IPS-18a (cell line): Measurements from ENCODE around the gene PRG3.
A peak's percentile ranks its signal among the peaks of the same experiment; 100 is the strongest.
"Not testable (repeated sequence)": the region's sequence is repeated elsewhere in the genome, so short reads cannot be mapped to it uniquely, and the experiment has no call there.

Experiments used
- H3K27ac ChIP-seq: one replicate; pipeline ENCODE4 v1.5.1; 2013; ENCODE audit warnings: low read length
- H3K27me3 ChIP-seq: one replicate; pipeline ENCODE4 v1.6.1; 2013; ENCODE audit warnings: mild to moderate bottlenecking, low read length; ENCODE audit not compliant: control insufficient read depth, insufficient read depth
- H3K36me3 ChIP-seq: one replicate; pipeline ENCODE4 v1.6.1; 2013; ENCODE audit warnings: low read depth, low read length; ENCODE audit not compliant: control insufficient read depth
- H3K4me1 ChIP-seq: one replicate; pipeline ENCODE4 v1.6.1; 2013; ENCODE audit warnings: low read depth, low read length; ENCODE audit not compliant: control insufficient read depth
- H3K4me3 ChIP-seq: one replicate; pipeline ENCODE4 v1.5.1; 2013; ENCODE audit warnings: low read length
- H3K9ac ChIP-seq: one replicate; pipeline ENCODE4 v1.6.1; 2013; ENCODE audit warnings: mild to moderate bottlenecking, low read length, moderate library complexity
- H3K9me3 ChIP-seq: one replicate; pipeline ENCODE4 v1.6.1; 2013; ENCODE audit warnings: low read depth, low read length; ENCODE audit not compliant: control insufficient read depth

Gene PRG3

GRCh38 chr11:57342702-57343101 is 38.2 kb downstream of the PRG3 start:
- Histone ChIP-seq H3K36me3 (no peaks in the 10 kb centered on the region), H3K27me3 (peaks cover 10% of the 10 kb centered on the region), H3K27ac (no peak overlapping the region), H3K9me3 (no peaks in the 10 kb centered on the region), H3K4me1 (peaks cover 7% of the 10 kb centered on the region), H3K4me3 (no peak overlapping the region), H3K9ac (no peak overlapping the region)

DNA sequence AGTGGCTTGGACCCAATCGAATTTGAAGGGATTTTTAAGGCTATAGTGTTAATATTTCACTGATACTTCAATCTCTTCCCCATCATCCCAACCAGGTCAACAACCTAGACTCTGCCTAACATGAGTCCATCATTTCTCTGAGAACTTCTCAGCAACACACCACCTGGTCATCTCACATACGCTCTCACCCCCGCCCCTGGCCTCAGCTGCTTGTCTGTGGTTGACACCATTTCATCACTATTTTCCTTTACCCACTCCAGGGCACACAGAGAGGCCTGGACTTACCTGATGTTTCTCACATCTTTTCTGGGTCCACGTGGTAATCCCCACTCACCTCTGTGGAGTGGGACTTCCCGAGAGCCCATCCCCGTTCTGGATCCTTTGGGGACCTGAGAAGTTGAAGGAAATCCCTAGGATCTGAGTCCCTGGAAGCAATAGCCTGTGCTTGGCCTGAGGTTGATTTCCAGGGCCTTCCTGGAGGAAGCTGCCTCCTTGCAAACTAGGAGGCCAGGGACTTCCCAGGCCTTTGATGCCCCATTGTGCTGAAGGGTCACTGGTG is 39.6 kb downstream of the PRG3 start:
- H3K9ac ChIP-seq, result no peak overlapping the region
- H3K4me1 ChIP-seq, result peaks cover 7% of the 10 kb centered on the region
- peaks cover 10% of the 10 kb centered on the region for H3K27me3 ChIP-seq
- no peak overlapping the region for H3K4me3 ChIP-seq
- no peak overlapping the region for H3K27ac ChIP-seq
- no peaks in the 10 kb centered on the region for H3K36me3 ChIP-seq
- H3K9me3 ChIP-seq, result no peaks in the 10 kb centered on the region

DNA sequence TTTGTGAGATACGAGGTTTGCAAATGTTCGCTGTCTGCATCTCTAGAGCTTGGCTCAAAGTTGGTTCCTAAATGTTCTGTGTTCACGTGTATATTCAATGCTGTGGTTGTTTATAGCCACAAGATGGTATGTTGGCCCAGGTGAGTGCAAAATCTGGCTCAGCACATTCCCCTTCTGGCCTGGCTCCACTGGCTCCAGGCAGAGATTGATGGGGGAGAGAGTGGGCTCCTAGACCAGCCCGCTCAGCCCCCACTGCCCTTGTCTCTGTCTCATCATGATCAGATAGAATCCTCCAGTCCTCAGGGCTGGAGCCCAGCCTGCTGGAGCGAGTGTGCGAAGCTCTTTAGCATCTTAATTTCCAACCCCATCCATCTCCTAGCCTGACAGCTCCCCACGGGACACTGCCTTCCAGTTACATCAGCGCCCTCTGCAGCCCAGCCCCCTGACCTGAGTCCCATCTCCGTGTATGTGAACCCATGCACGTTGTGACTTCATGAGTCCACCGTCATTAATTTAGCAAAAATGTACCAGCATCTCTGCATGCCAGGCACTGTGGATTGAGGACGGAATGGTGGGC is 40.8 kb downstream of the PRG3 start:
- Histone ChIP-seq H3K4me1 (peaks cover 4% of the 10 kb centered on the region), H3K9ac (no peak overlapping the region), H3K36me3 (no peaks in the 10 kb centered on the region), H3K27me3 (peaks cover 10% of the 10 kb centered on the region), H3K27ac (no peak overlapping the region), H3K9me3 (no peaks in the 10 kb centered on the region), H3K4me3 (no peak overlapping the region)

GRCh38 chr11:57339328-57339727 is 41.6 kb downstream of the PRG3 start:
- no peak overlapping the region for H3K4me3 ChIP-seq
- no peak overlapping the region for H3K9ac ChIP-seq
- H3K27ac ChIP-seq, result no peak overlapping the region
- H3K36me3 ChIP-seq, result peaks cover under 1% of the 10 kb centered on the region
- H3K4me1 ChIP-seq, result peaks cover 10% of the 10 kb centered on the region
- H3K27me3 ChIP-seq, result peaks cover 10% of the 10 kb centered on the region
- no peaks in the 10 kb centered on the region for H3K9me3 ChIP-seq

DNA sequence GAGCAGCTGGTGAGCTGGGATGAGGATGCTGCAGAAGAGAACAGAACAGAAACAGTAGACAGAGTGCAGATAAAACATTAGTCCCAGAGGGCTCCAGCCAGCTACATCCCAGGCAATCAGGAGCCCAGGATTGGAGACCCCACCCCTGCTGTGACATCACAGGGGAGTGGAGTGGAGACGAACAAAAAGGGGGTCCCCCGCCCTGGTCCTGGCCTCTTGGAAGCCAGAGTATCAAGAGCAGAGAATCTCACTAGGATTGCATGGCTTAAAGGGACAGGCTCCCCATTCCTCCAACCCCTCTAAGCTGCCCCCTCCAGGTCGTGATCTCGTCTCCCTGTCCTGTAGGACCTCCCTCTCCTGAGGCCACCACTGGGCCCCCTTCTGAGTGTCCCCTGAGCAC is 42.8 kb downstream of the PRG3 start, which contains the start of gene P2RX3:
P2RX3 (plus strand) TSS at position 211 of the 400 bp plus-strand sequence. CDS start 199 bp downstream, outside the sequence.
- Histone ChIP-seq H3K4me1 (peaks cover 10% of the 10 kb centered on the region), H3K9me3 (no peaks in the 10 kb centered on the region), H3K27me3 (peaks cover 10% of the 10 kb centered on the region), H3K36me3 (peaks cover 10% of the 10 kb centered on the region), H3K9ac (no peak within 1 kb of the TSS), H3K27ac (no peak within 1 kb of the TSS), H3K4me3 (no peak within 1 kb of the TSS)

DNA sequence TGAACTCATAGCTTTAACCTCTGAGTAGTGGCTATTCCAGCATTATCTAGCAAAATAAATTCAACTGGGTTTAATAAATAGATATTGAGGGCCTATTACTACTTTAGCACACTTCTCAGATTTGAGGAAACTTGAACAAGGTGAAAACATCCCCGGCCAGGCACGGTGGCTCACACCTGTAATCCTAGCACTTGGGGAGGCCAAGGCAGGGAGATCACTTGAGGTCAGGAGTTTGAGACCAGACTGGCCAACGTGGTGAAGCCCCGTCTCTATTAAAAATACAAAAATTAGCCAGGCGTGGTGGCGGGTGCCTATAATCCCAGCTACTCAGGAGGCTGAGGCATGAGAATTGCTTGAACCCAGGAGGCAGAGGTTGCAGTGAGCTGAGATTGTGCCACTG is 44.1 kb downstream of the PRG3 start:
- H3K9ac ChIP-seq, H3K27me3 ChIP-seq, H3K4me3 ChIP-seq, H3K27ac ChIP-seq, H3K9me3 ChIP-seq: not testable (repeated sequence)
- peaks cover 23% of the 10 kb centered on the region for H3K36me3 ChIP-seq
- peaks cover 10% of the 10 kb centered on the region for H3K4me1 ChIP-seq

DNA sequence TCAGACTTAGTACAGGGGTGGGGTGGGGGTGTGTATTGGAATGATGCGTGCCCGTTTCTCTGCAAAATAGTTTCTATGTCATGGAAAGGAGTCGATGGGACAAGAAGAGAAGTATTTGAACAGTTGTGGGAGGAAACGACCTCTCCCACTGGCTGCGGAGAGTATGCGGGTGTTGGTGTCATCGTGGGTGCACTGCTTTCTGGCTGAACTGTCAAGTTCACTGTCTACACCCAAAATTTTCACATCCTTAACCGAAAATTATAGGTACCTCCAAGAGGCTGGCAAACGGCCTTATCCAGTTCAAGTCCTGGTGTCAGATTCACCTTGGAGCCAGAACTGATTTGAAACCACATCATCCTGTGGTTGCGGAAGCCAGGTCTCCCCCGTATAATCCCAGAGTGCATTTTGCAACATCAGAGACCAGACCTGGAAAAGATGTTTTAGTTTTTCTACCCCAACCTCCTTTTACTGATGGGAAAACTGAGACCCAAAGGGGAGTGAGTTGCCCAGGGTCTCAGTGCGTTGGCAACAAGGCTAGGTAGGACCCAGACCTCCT is 44.8 kb downstream of the PRG3 start:
- Histone ChIP-seq H3K27ac (no peak overlapping the region), H3K9me3 (no peaks in the 10 kb centered on the region), H3K27me3 (peaks cover 8% of the 10 kb centered on the region), H3K4me1 (peaks cover 10% of the 10 kb centered on the region), H3K4me3 (peak overlapping the region; percentile 90), H3K36me3 (peaks cover 30% of the 10 kb centered on the region), H3K9ac (peak overlapping the region; percentile 85)

- Histone ChIP-seq H3K4me3 (peak within 1 kb of the TSS; percentile 90), H3K4me1 (peaks cover 9% of the 10 kb centered on the region), H3K9me3 (no peaks in the 10 kb centered on the region), H3K27ac (peak within 1 kb of the TSS; percentile 17), H3K27me3 (peaks cover 2% of the 10 kb centered on the region), H3K9ac (peak within 1 kb of the TSS; percentile 85), H3K36me3 (peaks cover 36% of the 10 kb centered on the region)
These were observed 45.4 kb downstream of the PRG3 start, which contains the start of gene SSRP1 for GRCh38 chr11:57335343-57336110. SSRP1 (minus strand) TSS chr11:57335892; CDS start chr11:57335121, 771 bp downstream.

GRCh38 chr11:57335023-57335342 is 46.0 kb downstream of the PRG3 start:
- Histone ChIP-seq H3K9ac (peak overlapping the region; percentile 85), H3K27me3 (no peaks in the 10 kb centered on the region), H3K9me3 (no peaks in the 10 kb centered on the region), H3K27ac (peak overlapping the region; percentile 17), H3K4me3 (peak overlapping the region; percentile 90), H3K36me3 (peaks cover 42% of the 10 kb centered on the region), H3K4me1 (peaks cover 7% of the 10 kb centered on the region)

- H3K9me3 ChIP-seq, result no peaks in the 10 kb centered on the region
- no peaks in the 10 kb centered on the region for H3K27me3 ChIP-seq
- no peak overlapping the region for H3K4me3 ChIP-seq
- no peak overlapping the region for H3K9ac ChIP-seq
- peaks cover 7% of the 10 kb centered on the region for H3K4me1 ChIP-seq
- H3K36me3 ChIP-seq, result peaks cover 61% of the 10 kb centered on the region
- H3K27ac ChIP-seq, result no peak overlapping the region
These were observed 48.1 kb downstream of the PRG3 start for GRCh38 chr11:57332694-57333440.

- Histone ChIP-seq H3K27ac (no peak overlapping the region), H3K4me3 (no peak overlapping the region)
These were observed 49.2 kb downstream of the PRG3 start for GRCh38 chr11:57331720-57332119.

More at GRCh38 chr11:57331720-57332119, 49.2 kb downstream of the PRG3 start:
- peaks cover 72% of the 10 kb centered on the region for H3K36me3 ChIP-seq
- H3K4me1 ChIP-seq, result peaks cover 7% of the 10 kb centered on the region
- H3K9ac ChIP-seq, result no peak overlapping the region
- H3K9me3 ChIP-seq, result no peaks in the 10 kb centered on the region
- no peaks in the 10 kb centered on the region for H3K27me3 ChIP-seq
